MM.1S (cell line): Measurements from ENCODE around the gene CBX3.
"Not testable (repeated sequence)": the region's sequence is repeated elsewhere in the genome, so short reads cannot be mapped to it uniquely, and the experiment has no call there.

Source experiments
- DNase-seq: peaks from one replicate; pipeline ENCODE4 v3.0.0-alpha.2; 2015
- H2AFZ ChIP-seq: fragments of 300-600 bp; sonication (generic); 2 replicates; pipeline ENCODE4 v1.6.0; 2016; ENCODE audit warnings: antibody characterized with exemption, low read length
- H3F3A ChIP-seq: fragments of 300-600 bp; sonication (generic); 2 replicates; pipeline ENCODE4 v1.6.1; 2016; ENCODE audit warnings: mild to moderate bottlenecking, antibody characterized with exemption, low read length, moderate library complexity, mixed read lengths; ENCODE audit not compliant: insufficient read depth
- H3K27ac ChIP-seq: fragments of 300-600 bp; sonication (generic); 2 replicates; pipeline ENCODE4 v1.5.1; 2016; ENCODE audit warnings: mild to moderate bottlenecking, low read length
- H3K27me3 ChIP-seq: fragments of 300-600 bp; sonication (generic); replicated peaks from 2 replicates; pipeline ENCODE4 v1.6.0; 2016; ENCODE audit warnings: low read length; ENCODE audit not compliant: insufficient read depth
- H3K36me3 ChIP-seq: fragments of 300-600 bp; sonication (generic); replicated peaks from 2 replicates; pipeline ENCODE4 v1.6.1; 2016; ENCODE audit warnings: mild to moderate bottlenecking, low read length, mixed read lengths; ENCODE audit not compliant: insufficient read depth
- H3K4me1 ChIP-seq: fragments of 300-600 bp; sonication (generic); 2 replicates; pipeline ENCODE4 v1.6.1; 2016; ENCODE audit warnings: low read length, mixed read lengths
- H3K4me2 ChIP-seq: fragments of 300-600 bp; sonication (generic); 2 replicates; pipeline ENCODE4 v1.6.0; 2016; ENCODE audit warnings: low read depth, low read length
- H3K4me3 ChIP-seq: fragments of 300-600 bp; sonication (generic); 2 replicates; pipeline ENCODE4 v1.5.1; 2016; ENCODE audit warnings: low read length, mixed read lengths
- H3K79me2 ChIP-seq: fragments of 300-600 bp; sonication (generic); 2 replicates; pipeline ENCODE4 v1.6.1; 2016; ENCODE audit warnings: mixed run types, low read length, mixed read lengths
- H3K9ac ChIP-seq: fragments of 300-600 bp; sonication (generic); 2 replicates; pipeline ENCODE4 v1.6.1; 2016; ENCODE audit warnings: low read length, mixed read lengths
- H3K9me2 ChIP-seq: fragments of 300-600 bp; sonication (generic); replicated peaks from 2 replicates; pipeline ENCODE4 v1.6.1; 2016; ENCODE audit warnings: mild to moderate bottlenecking, low read length, mixed read lengths; ENCODE audit not compliant: insufficient read depth
- H3K9me3 ChIP-seq: fragments of 300-600 bp; sonication (generic); replicated peaks from 2 replicates; pipeline ENCODE4 v1.6.1; 2016; ENCODE audit warnings: mild to moderate bottlenecking, low read length, mixed read lengths; ENCODE audit not compliant: insufficient read depth
- H4K20me1 ChIP-seq: fragments of 300-600 bp; sonication (generic); 2 replicates; pipeline ENCODE4 v1.6.1; 2016; ENCODE audit warnings: mild to moderate bottlenecking, low read length, moderate library complexity, mixed read lengths; ENCODE audit not compliant: insufficient read depth
- EZH2 ChIP-seq: fragments of 300-600 bp; sonication (generic); optimal IDR thresholded peaks from 2 replicates; pipeline ENCODE3; 2017; ENCODE audit warnings: low read depth, mild to moderate bottlenecking, antibody characterized with exemption, low read length, mixed read lengths
- EZH2phosphoT487 ChIP-seq: fragments of 300-600 bp; sonication (generic); IDR thresholded peaks from 2 replicates; pipeline ENCODE4 v1.6.1; 2018; ENCODE audit warnings: antibody characterized with exemption, low read length
- TF ChIP-seq, protein P1 (sequence below): fragments of 300-600 bp; sonication (generic); IDR thresholded peaks from 2 replicates; pipeline ENCODE4 v1.5.1; 2016; ENCODE audit warnings: antibody characterized with exemption, low read length, mixed read lengths

The CBX3 gene

DNA sequence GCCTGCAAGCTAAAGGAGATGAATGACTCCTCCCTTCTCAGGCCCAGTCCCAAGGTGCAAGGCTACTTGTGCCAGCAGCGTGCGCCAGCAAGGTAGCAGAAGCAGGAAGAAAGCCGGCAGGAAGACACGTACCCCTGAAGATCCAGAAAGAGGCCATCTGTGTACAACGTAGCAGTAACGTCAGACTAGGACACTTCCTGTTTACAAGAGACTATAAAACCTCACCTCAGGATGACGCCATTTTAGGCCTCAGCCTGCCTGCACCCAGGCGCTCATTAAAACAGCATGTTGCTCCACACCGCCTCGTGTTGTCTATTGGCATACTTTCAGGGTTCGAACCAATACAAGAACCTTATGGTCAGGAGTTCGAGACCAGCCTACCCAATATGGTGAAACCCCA, 48.7 kb downstream of the CBX3 start:
- Histone ChIP-seq H3F3A (no peaks in the 10 kb centered on the region), H4K20me1 (no peaks in the 10 kb centered on the region)

DNA sequence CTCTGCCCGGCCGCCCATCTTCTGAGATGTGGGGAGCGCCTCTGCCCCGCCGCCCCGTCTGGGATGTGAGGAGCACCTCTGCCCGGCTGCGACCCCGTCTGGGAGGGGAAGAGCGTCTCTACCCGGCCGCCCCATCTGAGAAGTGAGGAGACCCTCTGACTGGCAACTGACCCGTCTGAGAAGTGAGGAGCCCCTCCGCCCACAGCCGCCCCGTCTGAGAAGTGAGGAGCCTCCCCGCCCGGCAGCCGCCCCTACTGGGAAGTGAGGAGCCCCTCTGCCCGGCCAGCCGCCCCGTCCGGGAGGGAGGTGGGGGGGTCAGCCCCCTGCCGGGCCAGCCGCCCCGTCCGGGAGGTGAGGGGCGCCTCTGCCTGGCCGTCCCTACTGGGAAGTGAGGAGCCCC, 60.3 kb downstream of the CBX3 start:
- not testable (repeated sequence) for H3K27me3 ChIP-seq, H3K9me2 ChIP-seq, H2AFZ ChIP-seq, DNase-seq, H3K36me3 ChIP-seq, H3F3A ChIP-seq, H3K4me3 ChIP-seq, H3K9me3 ChIP-seq, H3K27ac ChIP-seq, H3K4me1 ChIP-seq, H3K9ac ChIP-seq, H4K20me1 ChIP-seq, H3K4me2 ChIP-seq, H3K79me2 ChIP-seq

More for the DNA sequence above, 48.7 kb downstream of the CBX3 start:
- H3K36me3 ChIP-seq, result no peaks in the 10 kb centered on the region
- no peak for DNase-seq
- no peaks in the 10 kb centered on the region for H3K27me3 ChIP-seq
- no peak overlapping the region for H3K27ac ChIP-seq
- H3K4me1 ChIP-seq, result no peaks in the 10 kb centered on the region
- no peak overlapping the region for H2AFZ ChIP-seq
- H3K4me2 ChIP-seq, result no peak overlapping the region
- H3K9me2 ChIP-seq, result no peaks in the 10 kb centered on the region
- TF ChIP-seq, protein P1, sequence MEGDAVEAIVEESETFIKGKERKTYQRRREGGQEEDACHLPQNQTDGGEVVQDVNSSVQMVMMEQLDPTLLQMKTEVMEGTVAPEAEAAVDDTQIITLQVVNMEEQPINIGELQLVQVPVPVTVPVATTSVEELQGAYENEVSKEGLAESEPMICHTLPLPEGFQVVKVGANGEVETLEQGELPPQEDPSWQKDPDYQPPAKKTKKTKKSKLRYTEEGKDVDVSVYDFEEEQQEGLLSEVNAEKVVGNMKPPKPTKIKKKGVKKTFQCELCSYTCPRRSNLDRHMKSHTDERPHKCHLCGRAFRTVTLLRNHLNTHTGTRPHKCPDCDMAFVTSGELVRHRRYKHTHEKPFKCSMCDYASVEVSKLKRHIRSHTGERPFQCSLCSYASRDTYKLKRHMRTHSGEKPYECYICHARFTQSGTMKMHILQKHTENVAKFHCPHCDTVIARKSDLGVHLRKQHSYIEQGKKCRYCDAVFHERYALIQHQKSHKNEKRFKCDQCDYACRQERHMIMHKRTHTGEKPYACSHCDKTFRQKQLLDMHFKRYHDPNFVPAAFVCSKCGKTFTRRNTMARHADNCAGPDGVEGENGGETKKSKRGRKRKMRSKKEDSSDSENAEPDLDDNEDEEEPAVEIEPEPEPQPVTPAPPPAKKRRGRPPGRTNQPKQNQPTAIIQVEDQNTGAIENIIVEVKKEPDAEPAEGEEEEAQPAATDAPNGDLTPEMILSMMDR, result no peak
- TF ChIP-seq EZH2 (no peak), EZH2phosphoT487 (no peak)
- H3K9me3 ChIP-seq, result no peaks in the 10 kb centered on the region
- H3K79me2 ChIP-seq, result no peaks in the 10 kb centered on the region
- H3K9ac ChIP-seq, result no peak overlapping the region
- no peak overlapping the region for H3K4me3 ChIP-seq
